CD14-positive monocyte (primary cell): ENCODE results near the gene SERTAD2. TPM values are rescaled to one million over a fixed set of nuclear protein-coding genes. Genes with fewer than 3 reads are reported as not detected.

Source experiments
- DNase-seq, 3 donors: peaks; one replicate each; pipeline ENCODE4 v3.0.0-alpha.2; 2011 to 2022
- H2AFZ ChIP-seq: 2 replicates; pipeline ENCODE4 v1.6.0; 2012; ENCODE audit warnings: mild to moderate bottlenecking, low read depth, low read length, inconsistent platforms; ENCODE audit not compliant: insufficient read depth, poor library complexity, severe bottlenecking
- H3K27ac ChIP-seq, 2 donors: 1 replicate in 1 of 2; 2 replicates in 1 of 2; pipeline ENCODE4 v1.5.1; 2012 to 2013; ENCODE audit warnings: low read length in 2 of 2, control low read depth in 1 of 2, inconsistent platforms in 1 of 2, low read depth in 1 of 2, mild to moderate bottlenecking in 1 of 2
- H3K27me3 ChIP-seq, 2 donors: one replicate each; pipeline versions ENCODE4 v1.6.0 to v1.6.1; 2011 to 2013; ENCODE audit warnings: low read length in 2 of 2; ENCODE audit not compliant: control insufficient read depth in 2 of 2, insufficient read depth in 2 of 2
- H3K36me3 ChIP-seq, 2 donors: replicated peaks in 1 of 2; 1 replicate in 1 of 2; 2 replicates in 1 of 2; pipeline versions ENCODE4 v1.5.1 to v1.6.1; 2012 to 2013; ENCODE audit warnings: low read length in 2 of 2, control low read depth in 1 of 2, inconsistent platforms in 1 of 2, mild to moderate bottlenecking in 1 of 2; ENCODE audit not compliant: insufficient read depth in 2 of 2, control insufficient read depth in 1 of 2
- H3K4me1 ChIP-seq, 2 donors: 1 replicate in 1 of 2; 2 replicates in 1 of 2; pipeline versions ENCODE4 v1.5.1 to v1.6.1; 2012 to 2013; ENCODE audit warnings: low read length in 2 of 2, control low read depth in 1 of 2, inconsistent platforms in 1 of 2, mild to moderate bottlenecking in 1 of 2, moderate library complexity in 1 of 2; ENCODE audit not compliant: insufficient read depth in 2 of 2, control insufficient read depth in 1 of 2
- H3K4me2 ChIP-seq: replicated peaks from 2 replicates; pipeline ENCODE3; 2012; ENCODE audit warnings: low read length, moderate library complexity, mild to moderate bottlenecking; ENCODE audit not compliant: poor library complexity, severe bottlenecking; ENCODE audit errors: extremely low read depth
- H3K4me3 ChIP-seq, 3 experiments: fragments of 200-600 bp in 1 of 3; sonication (generic) in 1 of 3; replicated peaks in 1 of 3; 1 replicate in 2 of 3; 2 replicates in 1 of 3; pipeline ENCODE4 v1.5.1; 2011 to 2013; ENCODE audit warnings: low read length in 3 of 3, mild to moderate bottlenecking in 3 of 3, control low read depth in 2 of 3, low read depth in 2 of 3, inconsistent platforms in 1 of 3, moderate library complexity in 1 of 3
- H3K79me2 ChIP-seq: 2 replicates; pipeline ENCODE4 v1.6.0; 2012; ENCODE audit warnings: mild to moderate bottlenecking, control low read depth, inconsistent platforms, low read length, moderate library complexity; ENCODE audit not compliant: insufficient read depth
- H3K9ac ChIP-seq: 2 replicates; pipeline ENCODE4 v1.6.0; 2017; ENCODE audit warnings: low read length, mild to moderate bottlenecking; ENCODE audit not compliant: insufficient read depth, poor library complexity, severe bottlenecking
- H3K9me3 ChIP-seq, 2 donors: replicated peaks in 1 of 2; 1 replicate in 1 of 2; 2 replicates in 1 of 2; pipeline versions ENCODE4 v1.5.1 to v1.6.1; 2012 to 2013; ENCODE audit warnings: low read length in 2 of 2, control low read depth in 1 of 2; ENCODE audit not compliant: control insufficient read depth in 1 of 2, insufficient read depth in 1 of 2
- H4K20me1 ChIP-seq: 2 replicates; pipeline ENCODE4 v1.6.0; 2012; ENCODE audit warnings: mild to moderate bottlenecking, low read length, control low read depth, moderate library complexity; ENCODE audit not compliant: insufficient read depth
- H3K27ac Mint-ChIP-seq, 7 donors: one replicate each; pipeline ENCODE4 v1.8.0; 2020; ENCODE audit warnings: mild to moderate bottlenecking in 7 of 7, mixed read lengths in 7 of 7, moderate library complexity in 6 of 7, inconsistent platforms in 2 of 7
- H3K27me3 Mint-ChIP-seq, 3 donors: one replicate each; pipeline ENCODE4 v1.8.0; 2021 to 2022; ENCODE audit warnings: low read depth in 3 of 3, mild to moderate bottlenecking in 3 of 3, mixed read lengths in 3 of 3, moderate library complexity in 3 of 3, inconsistent platforms in 1 of 3
- H3K36me3 Mint-ChIP-seq, 2 donors: one replicate each; pipeline ENCODE4 v1.8.0; 2020; ENCODE audit warnings: mixed read lengths in 2 of 2, inconsistent platforms in 1 of 2, mild to moderate bottlenecking in 1 of 2
- H3K4me1 Mint-ChIP-seq: one replicate; pipeline ENCODE4 v1.8.0; 2020; ENCODE audit warnings: mild to moderate bottlenecking, mixed read lengths
- H3K4me3 Mint-ChIP-seq, 2 donors: one replicate each; pipeline ENCODE4 v1.8.0; 2020; ENCODE audit warnings: mild to moderate bottlenecking in 2 of 2, mixed read lengths in 2 of 2, moderate library complexity in 1 of 2
- H3K9me3 Mint-ChIP-seq, 7 donors: one replicate each; pipeline ENCODE4 v1.8.0; 2020 to 2022; ENCODE audit warnings: mixed read lengths in 7 of 7, mild to moderate bottlenecking in 6 of 7, moderate library complexity in 6 of 7, inconsistent platforms in 2 of 7
- CTCF ChIP-seq: fragments of 200-600 bp; IDR thresholded peaks from one replicate; pipeline ENCODE4 v1.8.0; 2022; ENCODE audit warnings: antibody characterized with exemption, mild to moderate bottlenecking
- WGBS: methylation state at CpG from one replicate; pipeline ENCODE4 v1.1.5; 2013; ENCODE audit warnings: missing lambda C conversion rate; ENCODE audit not compliant: insufficient coverage; 5-methylcytosine and 5-hydroxymethylcytosine counted together
- intact Hi-C, 2 donors: fragments of 100-400 bp; cut with micrococcal nuclease; formaldehyde crosslinking; loops; one replicate each; pipeline versions ENCODE4 v1.15.0 to v1.15.1; 2023
- polyA plus RNA-seq, 3 donors: library from polyadenylated mRNA; depleted of rRNA in 1 of 3; unstranded in 2 of 3; stranded (reverse) in 1 of 3; fragments of 300-500 nt in 2 of 3; fragments of >200 nt in 1 of 3; fragmentation: Illumina TruSeq in 2 of 3; gene quantifications; 1 replicate in 2 of 3; 2 replicates in 1 of 3; pipeline ENCODE4 v1.2.3, GENCODE V29; 2012 to 2021

Gene SERTAD2
- polyA plus RNA-seq, 3 donors: 8.5 to 68.7 (median 8.8) TPM

- no peak overlapping the region for H3K4me3 Mint-ChIP-seq
- Histone ChIP-seq H3K9me3 (no peaks in the 10 kb centered on the region), H3K4me2 (no peak overlapping the region), H2AFZ (no peak overlapping the region), H3K79me2 (peaks cover 41% of the 10 kb centered on the region), H3K27ac (no peak overlapping the region), H3K9ac (no peak overlapping the region), H4K20me1 (no peaks in the 10 kb centered on the region), H3K36me3 (no peaks in the 10 kb centered on the region), H3K27me3 (no peaks in the 10 kb centered on the region), H3K4me3 (no peak overlapping the region), H3K4me1 (peaks cover 47 to 69% of the 10 kb centered on the region in 2 donors)
- H3K36me3 Mint-ChIP-seq: peaks cover 4 to 9% of the 10 kb centered on the region in 2 donors
- H3K9me3 Mint-ChIP-seq: no peaks in the 10 kb centered on the region
- intact Hi-C loops: loop anchor here (5.0 kb wide), 2 partner anchors 38 to 73 kb away; no protein-coding TSS in a partner anchor
- no peak for TF ChIP-seq CTCF
- H3K27ac Mint-ChIP-seq: peak overlapping the region in 2 of 7 donors; percentile 33 to 35
- peaks cover 0 to 1% (median 0%) of the 10 kb centered on the region in 3 donors for H3K27me3 Mint-ChIP-seq
- DNase-seq: no peak
- H3K4me1 Mint-ChIP-seq: peaks cover 60% of the 10 kb centered on the region
- no CpG with 5 or more reads among the region's 2 CpGs for WGBS
Measured at GRCh38 chr2:64659252-64659651, 5.5 kb upstream of the SERTAD2 start.

DNA sequence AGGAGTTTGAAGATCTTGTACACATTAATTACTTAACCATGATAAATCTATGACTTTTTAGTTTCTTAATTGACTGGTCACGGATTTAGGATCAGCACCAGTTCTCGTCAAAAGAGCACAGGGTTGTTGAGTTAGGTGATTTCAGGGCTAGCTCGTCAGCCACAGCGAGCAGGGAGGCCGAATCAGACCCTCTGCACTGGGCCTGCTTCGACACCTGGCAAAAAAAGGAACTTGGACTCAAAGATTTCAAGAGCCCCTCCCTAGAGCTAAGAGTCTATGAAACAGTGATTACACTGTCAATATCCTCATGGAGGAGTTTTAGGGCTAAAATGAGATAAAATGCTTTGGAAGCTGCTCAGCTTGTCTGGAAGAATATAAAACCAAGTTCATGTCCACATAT lies 4.6 kb upstream of the SERTAD2 start:
- no peak overlapping the region for H3K4me3 Mint-ChIP-seq
- no peak overlapping the region for H3K4me3 ChIP-seq
- H3K27ac ChIP-seq: peak overlapping the region in 1 of 2 donors; percentile 45
- H3K4me2 ChIP-seq: no peak overlapping the region
- peaks cover 45% of the 10 kb centered on the region for H3K79me2 ChIP-seq
- H3K27me3 ChIP-seq: no peaks in the 10 kb centered on the region
- no peak for TF ChIP-seq CTCF
- no peaks in the 10 kb centered on the region for H4K20me1 ChIP-seq
- H3K9me3 Mint-ChIP-seq: no peaks in the 10 kb centered on the region
- peaks cover 0 to 6% of the 10 kb centered on the region in 2 donors for H3K36me3 Mint-ChIP-seq
- peaks cover 0 to 1% (median 0%) of the 10 kb centered on the region in 3 donors for H3K27me3 Mint-ChIP-seq
- intact Hi-C loops: loop anchor here (5.0 kb wide), 2 partner anchors 39 to 74 kb away; no protein-coding TSS in a partner anchor
- WGBS: 41% methylated on average over 3 of the region's 6 CpGs
- H3K4me1 Mint-ChIP-seq: peaks cover 60% of the 10 kb centered on the region
- peak overlapping the region in 6 of 7 donors; percentile 56 to 88 (median 82) for H3K27ac Mint-ChIP-seq
- no peak overlapping the region for H2AFZ ChIP-seq
- DNase-seq: no peak
- H3K9me3 ChIP-seq: no peaks in the 10 kb centered on the region
- H3K36me3 ChIP-seq: no peaks in the 10 kb centered on the region
- H3K9ac ChIP-seq: no peak overlapping the region
- H3K4me1 ChIP-seq: peaks cover 47 to 69% of the 10 kb centered on the region in 2 donors
